GM23248 (cell line): ENCODE data around the gene FITM1. TPM values are rescaled to one million over a fixed set of nuclear protein-coding genes. Genes with fewer than 3 reads are reported as not detected.

Source experiments
- DNase-seq: peaks from one replicate; pipeline ENCODE4 v3.0.0-alpha.2; 2015
- H2AFZ ChIP-seq: fragments of 200-600 bp; sonication (generic); 2 replicates; pipeline ENCODE4 v1.6.1; 2016; ENCODE audit warnings: antibody characterized with exemption
- H3F3A ChIP-seq: fragments of 200-600 bp; sonication (generic); 2 replicates; pipeline ENCODE4 v1.6.1; 2016; ENCODE audit warnings: mild to moderate bottlenecking, antibody characterized with exemption, mixed run types; ENCODE audit not compliant: insufficient read depth
- H3K27ac ChIP-seq: fragments of 200-600 bp; sonication (generic); 2 replicates; pipeline ENCODE4 v1.5.1; 2016; ENCODE audit warnings: mild to moderate bottlenecking
- H3K27me3 ChIP-seq: fragments of 200-600 bp; sonication (generic); replicated peaks from 2 replicates; pipeline ENCODE4 v1.6.1; 2016; ENCODE audit warnings: mild to moderate bottlenecking; ENCODE audit not compliant: insufficient read depth
- H3K36me3 ChIP-seq: fragments of 200-600 bp; sonication (generic); 2 replicates; pipeline ENCODE4 v1.6.1; 2016; ENCODE audit warnings: low read depth, mild to moderate bottlenecking
- H3K4me1 ChIP-seq: fragments of 200-600 bp; sonication (generic); 2 replicates; pipeline ENCODE4 v1.6.1; 2016; ENCODE audit warnings: mild to moderate bottlenecking; ENCODE audit not compliant: insufficient read depth
- H3K4me2 ChIP-seq: fragments of 200-600 bp; sonication (generic); one replicate; pipeline ENCODE4 v1.6.1; 2016; ENCODE audit warnings: mild to moderate bottlenecking; ENCODE audit not compliant: unreplicated experiment
- H3K4me3 ChIP-seq: fragments of 200-600 bp; sonication (generic); 2 replicates; pipeline ENCODE4 v1.5.1; 2016; ENCODE audit warnings: mild to moderate bottlenecking
- H3K79me2 ChIP-seq: fragments of 200-600 bp; sonication (generic); 2 replicates; pipeline ENCODE4 v1.6.1; 2016; ENCODE audit warnings: mild to moderate bottlenecking; ENCODE audit not compliant: insufficient read depth
- H3K9ac ChIP-seq: fragments of 200-600 bp; sonication (generic); 2 replicates; pipeline ENCODE4 v1.6.1; 2016; ENCODE audit warnings: mild to moderate bottlenecking
- H3K9me2 ChIP-seq: fragments of 200-600 bp; sonication (generic); 2 replicates; pipeline ENCODE4 v1.6.1; 2016; ENCODE audit warnings: mixed run types, mild to moderate bottlenecking, moderate library complexity; ENCODE audit not compliant: insufficient read depth
- H3K9me3 ChIP-seq: fragments of 200-600 bp; sonication (generic); one replicate; pipeline ENCODE4 v1.6.1; 2017; ENCODE audit warnings: low read depth
- H4K20me1 ChIP-seq: fragments of 200-600 bp; sonication (generic); 2 replicates; pipeline ENCODE4 v1.6.0; 2016; ENCODE audit not compliant: insufficient read depth
- EZH2 ChIP-seq: fragments of 200-600 bp; sonication (generic); IDR thresholded peaks from 2 replicates; pipeline ENCODE4 v1.6.1; 2018; ENCODE audit warnings: antibody characterized with exemption, mild to moderate bottlenecking; ENCODE audit not compliant: insufficient read depth, poor library complexity, severe bottlenecking
- EZH2phosphoT487 ChIP-seq: fragments of 200-600 bp; sonication (generic); IDR thresholded peaks from 2 replicates; pipeline ENCODE4 v1.6.1; 2018; ENCODE audit warnings: antibody characterized with exemption, moderate library complexity, mild to moderate bottlenecking, low read depth; ENCODE audit not compliant: insufficient read depth
- WGBS, 2 experiments: methylation state at CpG; one replicate each; pipeline ENCODE4 v1.1.6; 2015 to 2017; ENCODE audit warnings: low lambda C conversion rate in 2 of 2, low coverage in 1 of 2; ENCODE audit errors: missing lambda C conversion rate in 2 of 2; 5-methylcytosine and 5-hydroxymethylcytosine counted together
- in situ Hi-C: fragments of 300-500 bp; cut with MboI; formaldehyde crosslinking; loops from 2 replicates; pipeline ENCODE4 v1.15.0; 2020
- polyA plus RNA-seq: library from polyadenylated mRNA; unstranded; fragments of >200 nt; fragmentation: Nextera tagmentation; extraction: Ambion mirVana; gene quantifications from 2 replicates; pipeline ENCODE4 v1.2.1, GENCODE V29; 2016
- total RNA-seq: library from RNA; depleted of rRNA; stranded (reverse); fragments of >200 nt; shearing (Covaris generic); gene quantifications from 2 replicates; pipeline ENCODE4 v1.2.3, GENCODE V29; 2014

The FITM1 gene
- total and polyA plus RNA-seq, 2 experiments from 2014 or later, result not detected

- Histone ChIP-seq H3K4me1 (peaks cover 10% of the 10 kb centered on the region), H3K9ac (peak overlapping the region; percentile 91), H3K27ac (peak overlapping the region; percentile 70; the same call in 1 of the 2 replicates), H3K36me3 (peaks cover 21% of the 10 kb centered on the region; the same call in 1 of the 2 replicates), H3F3A (peaks cover 12% of the 10 kb centered on the region), H3K4me3 (peak overlapping the region; percentile 94), H3K27me3 (no peaks in the 10 kb centered on the region), H3K79me2 (peaks cover 30% of the 10 kb centered on the region), H2AFZ (peak overlapping the region; percentile 75), H3K9me2 (no peaks in the 10 kb centered on the region), H4K20me1 (no peaks in the 10 kb centered on the region), H3K4me2 (peak overlapping the region; percentile 90), H3K9me3 (no peaks in the 10 kb centered on the region)
- no peak for TF ChIP-seq EZH2phosphoT487
- in situ Hi-C loops, result no loop called here
- 28 to 30% methylated on average over 12 of the region's 12 CpGs for WGBS, 2 experiments
- peak; percentile 77 for DNase-seq
These were observed 35.0 kb upstream of the FITM1 start for GRCh38 chr14:24095271-24096068.

- H3K4me2 ChIP-seq, result no peak overlapping the region
- peaks cover 10% of the 10 kb centered on the region for H3K4me1 ChIP-seq
- H3K9me3 ChIP-seq, result no peaks in the 10 kb centered on the region
- no peaks in the 10 kb centered on the region for H3K9me2 ChIP-seq
- no peak overlapping the region for H3K9ac ChIP-seq
- H3K79me2 ChIP-seq, result peaks cover 30% of the 10 kb centered on the region
- H3K27me3 ChIP-seq, result no peaks in the 10 kb centered on the region
- no peaks in the 10 kb centered on the region for H4K20me1 ChIP-seq
- no peak for DNase-seq
- WGBS, 2 experiments, result 90 to 92% methylated on average over 8 of the region's 8 CpGs
- no peak overlapping the region for H2AFZ ChIP-seq
- H3K36me3 ChIP-seq, result peaks cover 31% of the 10 kb centered on the region; the same call in 1 of the 2 replicates
- in situ Hi-C loops, result no loop called here
- TF ChIP-seq EZH2phosphoT487 (no peak), EZH2 (no peak)
- peaks cover 12% of the 10 kb centered on the region for H3F3A ChIP-seq
- no peak overlapping the region for H3K4me3 ChIP-seq
- no peak overlapping the region for H3K27ac ChIP-seq
These were observed 33.8 kb upstream of the FITM1 start for GRCh38 chr14:24096545-24097181.

DNA sequence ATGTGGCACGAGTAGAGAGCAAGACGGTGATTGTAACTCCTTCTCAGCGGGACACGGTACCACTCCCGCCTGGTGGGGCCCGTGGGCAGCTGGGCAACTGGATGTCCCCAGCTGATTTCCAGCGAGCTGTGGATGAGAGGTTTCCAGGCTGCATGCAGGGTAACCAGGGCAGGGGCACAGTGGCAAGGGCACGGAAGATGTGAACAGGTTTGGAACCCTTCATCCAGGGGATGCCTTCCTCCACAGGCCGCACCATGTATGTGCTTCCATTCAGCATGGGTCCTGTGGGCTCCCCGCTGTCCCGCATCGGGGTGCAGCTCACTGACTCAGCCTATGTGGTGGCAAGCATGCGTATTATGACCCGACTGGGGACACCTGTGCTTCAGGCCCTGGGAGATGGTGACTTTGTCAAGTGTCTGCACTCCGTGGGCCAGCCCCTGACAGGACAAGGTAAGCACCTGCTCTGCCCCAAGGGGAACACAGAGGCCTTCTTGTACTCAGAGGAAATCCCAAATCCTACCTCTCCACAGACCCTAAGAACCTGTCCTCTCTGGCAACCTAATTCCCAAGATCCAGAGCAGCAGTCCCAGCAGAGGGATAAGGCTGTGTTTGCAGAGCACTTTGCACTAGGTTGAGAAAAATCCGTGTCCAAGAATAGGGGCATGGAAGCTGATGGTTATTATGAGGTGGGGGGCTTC lies 32.1 kb upstream of the FITM1 start:
- Histone ChIP-seq H2AFZ (no peak overlapping the region), H3K4me3 (no peak overlapping the region), H3K79me2 (peaks cover 30% of the 10 kb centered on the region), H3K27ac (no peak overlapping the region), H4K20me1 (no peaks in the 10 kb centered on the region), H3K27me3 (no peaks in the 10 kb centered on the region), H3K4me1 (peaks cover 10% of the 10 kb centered on the region), H3K9me3 (no peaks in the 10 kb centered on the region), H3K4me2 (no peak overlapping the region), H3K36me3 (peaks cover 47% of the 10 kb centered on the region; the same call in 1 of the 2 replicates), H3K9me2 (no peaks in the 10 kb centered on the region), H3K9ac (no peak overlapping the region), H3F3A (peaks cover 8% of the 10 kb centered on the region)
- in situ Hi-C loops, result no loop called here
- TF ChIP-seq EZH2 (no peak), EZH2phosphoT487 (no peak)
- 90 to 94% methylated on average over 16 of the region's 16 CpGs for WGBS, 2 experiments
- DNase-seq, result no peak

GRCh38 chr14:24098927-24099813 lies 31.3 kb upstream of the FITM1 start:
- peaks cover 7% of the 10 kb centered on the region for H3K4me1 ChIP-seq
- no peaks in the 10 kb centered on the region for H3K9me2 ChIP-seq
- no peaks in the 10 kb centered on the region for H3K9me3 ChIP-seq
- no peak overlapping the region for H2AFZ ChIP-seq
- no peak for DNase-seq
- in situ Hi-C loops, result no loop called here
- peaks cover 11% of the 10 kb centered on the region for H3F3A ChIP-seq
- H3K36me3 ChIP-seq, result peaks cover 55% of the 10 kb centered on the region; the same call in 1 of the 2 replicates
- H3K27ac ChIP-seq, result no peak overlapping the region
- H3K4me3 ChIP-seq, result no peak overlapping the region
- TF ChIP-seq EZH2 (no peak), EZH2phosphoT487 (no peak)
- no peak overlapping the region for H3K4me2 ChIP-seq
- WGBS, 2 experiments, result 90 to 94% methylated on average over 15 to 17 of the region's 17 CpGs
- H4K20me1 ChIP-seq, result no peaks in the 10 kb centered on the region
- no peaks in the 10 kb centered on the region for H3K27me3 ChIP-seq
- peaks cover 30% of the 10 kb centered on the region for H3K79me2 ChIP-seq
- no peak overlapping the region for H3K9ac ChIP-seq
